Left renal cortex interstitium (tissue), 4 donors: ENCODE measurements around the gene ESRRA. TPM values are rescaled to one million over a fixed set of nuclear protein-coding genes. Genes with fewer than 3 reads are reported as not detected.

ENCODE experiments used
- DNase-seq, 4 donors: peaks; one replicate each; pipeline ENCODE4 v3.0.0-alpha.2; 2013; ENCODE audit warnings: low read depth in 4 of 4, low spot score in 2 of 4, missing footprints in 1 of 4
- polyA plus RNA-seq, 4 donors: library from polyadenylated mRNA; unstranded; fragments of 120-200 nt; gene quantifications; one replicate each; pipeline ENCODE4 v1.2.1, GENCODE V29; 2013; ENCODE audit not compliant: insufficient read length in 4 of 4

The ESRRA gene
- polyA plus RNA-seq, 4 donors: 17.9 to 31.1 (median 26.0) TPM

DNA sequence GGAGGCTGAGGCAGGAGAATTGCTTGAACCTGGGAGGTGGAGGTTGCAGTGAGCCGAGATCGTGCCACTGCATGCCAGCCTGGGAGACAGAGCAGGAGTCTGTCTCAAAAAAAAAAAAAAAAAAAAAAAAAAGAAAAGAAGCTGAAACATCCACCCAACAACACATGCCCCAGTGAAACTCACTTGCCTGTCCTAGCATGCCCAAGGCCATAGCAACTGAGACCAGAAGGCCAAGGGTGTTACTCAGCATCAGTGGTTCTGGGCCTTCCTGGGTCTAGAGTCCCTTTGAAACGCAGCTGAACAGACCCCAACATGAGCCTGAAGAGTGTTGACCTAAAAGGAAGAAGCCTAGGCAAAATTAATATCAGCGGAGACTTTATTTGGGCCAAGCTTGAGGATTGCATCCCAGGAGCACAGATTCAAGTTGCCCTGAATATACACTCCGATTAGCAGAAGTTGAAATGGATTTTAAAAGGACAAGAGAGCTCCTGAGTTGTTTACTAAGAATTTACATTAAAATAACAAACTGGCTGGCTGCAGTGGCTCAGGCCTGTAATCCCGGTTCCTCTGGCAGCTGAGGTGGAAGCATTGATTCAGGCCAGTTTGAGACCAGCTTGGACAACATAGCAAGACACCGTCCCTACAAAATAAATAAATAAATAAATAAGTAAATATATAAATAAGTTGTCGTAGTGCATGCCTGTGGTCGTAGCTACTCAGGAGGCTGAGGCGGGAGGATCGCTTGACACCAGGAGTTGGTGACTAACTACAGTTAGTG is 19.6 kb downstream of the ESRRA start:
- no peak for DNase-seq

- DNase-seq: no peak
Observed at GRCh38 chr11:64327375-64327774, 22.1 kb downstream of the ESRRA start.

DNA sequence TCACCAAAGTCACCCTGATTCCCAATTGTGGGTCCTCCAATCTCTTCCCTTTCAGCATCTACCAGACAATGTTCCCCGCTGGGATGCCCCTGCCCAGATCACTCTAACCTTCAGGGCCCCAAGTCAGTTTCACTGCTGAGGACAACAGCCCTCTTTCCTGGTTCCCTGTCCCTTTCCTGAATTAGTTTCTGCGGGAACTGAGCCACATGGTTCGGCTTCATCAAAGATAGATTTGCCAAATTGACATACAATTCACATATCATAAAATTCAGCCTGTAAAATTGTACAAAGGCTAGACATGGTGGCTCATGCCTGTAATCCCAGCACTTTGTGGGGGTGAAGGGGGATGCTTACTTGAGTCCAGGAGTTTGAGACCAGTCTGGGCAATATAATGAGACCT is 22.7 kb downstream of the ESRRA start:
- no peak for DNase-seq

GRCh38 chr11:64330888-64331287 is 25.6 kb downstream of the ESRRA start:
- no peak for DNase-seq

GRCh38 chr11:64331569-64332371 is 26.4 kb downstream of the ESRRA start:
- no peak for DNase-seq

GRCh38 chr11:64333556-64333955 is 28.2 kb downstream of the ESRRA start:
- DNase-seq: no peak

DNA sequence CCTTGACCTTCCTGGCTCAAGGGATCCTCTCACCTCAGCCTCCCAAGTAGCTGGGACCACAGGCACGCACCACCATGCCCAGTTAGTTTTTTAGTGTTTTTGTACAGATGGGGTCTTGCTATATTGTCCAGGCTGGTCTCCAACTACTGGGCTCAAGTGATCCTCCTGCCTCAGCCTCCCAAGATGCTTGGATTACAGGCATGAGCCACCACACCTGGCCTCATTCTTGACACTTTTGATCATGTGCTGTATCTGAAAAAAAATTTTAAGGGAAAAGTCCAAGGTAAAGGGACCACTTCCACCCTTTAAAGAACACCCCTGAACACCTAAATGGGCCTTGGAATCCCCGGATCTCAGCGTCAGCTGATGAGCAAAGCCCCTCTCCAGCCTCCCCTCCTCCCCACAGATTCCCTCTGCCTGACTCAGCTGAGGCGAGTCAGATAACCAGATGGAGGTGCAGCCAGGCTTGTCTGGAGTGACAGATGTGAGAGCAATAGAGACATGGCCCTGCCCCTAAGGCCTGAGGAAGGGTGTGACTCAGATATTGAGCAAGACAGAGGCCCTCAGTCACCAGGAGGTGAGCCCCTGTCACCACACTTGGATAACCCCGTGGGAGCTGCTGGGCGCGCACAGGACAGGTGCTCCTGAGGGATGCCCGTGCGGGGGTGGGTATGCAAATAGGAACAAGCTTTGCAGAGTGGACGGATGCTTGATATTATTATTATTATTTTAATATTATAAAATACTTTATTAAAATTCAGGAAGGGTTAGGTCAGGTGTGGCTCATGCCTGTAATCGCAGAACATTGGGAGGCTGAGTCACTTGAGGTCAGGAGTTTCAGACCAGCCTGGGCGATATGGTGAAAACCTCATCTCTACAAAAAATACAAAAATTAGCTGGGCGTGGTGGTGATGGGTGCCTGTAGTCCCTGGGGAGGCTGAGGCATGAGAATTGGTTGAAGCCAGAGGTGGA is 29.7 kb downstream of the ESRRA start:
- no peak for DNase-seq

DNA sequence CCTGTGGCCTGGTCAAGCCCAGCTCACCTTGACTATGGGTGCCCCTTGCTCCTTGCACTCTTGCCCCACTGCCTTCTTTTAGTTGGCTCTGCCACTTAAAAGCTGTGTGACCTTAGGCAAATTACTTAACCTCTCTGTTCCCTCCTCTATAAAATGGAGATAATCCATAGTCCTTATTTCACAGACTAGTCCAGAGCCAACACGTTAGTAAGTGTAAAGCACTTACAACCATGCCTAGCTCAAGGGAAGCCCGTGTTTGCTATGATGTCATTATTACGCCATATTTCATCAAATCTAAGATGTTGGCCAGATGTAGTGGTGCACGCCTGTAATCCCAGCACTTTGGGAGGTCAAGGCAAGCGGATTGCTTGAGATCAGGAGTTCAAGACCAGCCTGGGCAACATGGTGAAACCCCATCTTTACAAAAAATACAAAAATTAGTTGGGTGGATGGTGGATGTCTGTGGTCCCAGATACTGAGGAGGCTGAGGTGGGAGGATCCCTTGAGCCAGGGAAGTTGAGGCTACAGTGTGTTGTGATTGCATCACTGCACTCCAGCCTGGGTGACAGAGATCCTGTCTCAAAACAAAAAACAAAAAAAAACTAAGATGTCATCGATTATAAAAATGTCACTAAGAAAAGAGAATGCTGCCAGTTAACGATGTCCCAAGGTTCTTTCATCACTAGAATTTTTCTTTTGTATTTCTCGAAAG is 32.4 kb downstream of the ESRRA start:
- no peak for DNase-seq

DNA sequence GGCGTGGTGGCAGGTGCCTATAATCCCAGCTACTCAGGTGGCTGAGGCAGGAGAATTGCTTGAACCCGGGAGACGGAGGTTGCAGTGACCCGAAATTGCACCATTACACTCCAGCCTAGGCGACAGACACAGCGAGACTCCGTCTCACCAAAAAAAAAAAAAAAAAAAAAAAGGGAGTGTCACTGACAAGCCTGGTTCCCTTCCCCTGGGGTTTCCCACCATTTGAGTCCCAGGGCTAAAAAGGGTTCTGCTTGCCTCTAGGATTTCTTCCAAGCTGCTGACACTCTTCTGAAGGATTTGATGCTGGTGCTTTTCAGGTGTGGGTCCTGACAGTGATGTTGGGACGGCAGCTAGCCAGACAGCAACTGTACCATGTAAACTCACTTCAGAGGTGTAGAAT is 33.4 kb downstream of the ESRRA start:
- no peak for DNase-seq

GRCh38 chr11:64339286-64339685 is 34.0 kb downstream of the ESRRA start:
- no peak for DNase-seq

GRCh38 chr11:64339754-64340408 is 34.6 kb downstream of the ESRRA start, which contains the start of gene CCDC88B:
TSS of gene CCDC88B (plus strand) at chr11:64340204. CDS start at chr11:64340267, 63 bp downstream.
- DNase-seq: no peak

DNA sequence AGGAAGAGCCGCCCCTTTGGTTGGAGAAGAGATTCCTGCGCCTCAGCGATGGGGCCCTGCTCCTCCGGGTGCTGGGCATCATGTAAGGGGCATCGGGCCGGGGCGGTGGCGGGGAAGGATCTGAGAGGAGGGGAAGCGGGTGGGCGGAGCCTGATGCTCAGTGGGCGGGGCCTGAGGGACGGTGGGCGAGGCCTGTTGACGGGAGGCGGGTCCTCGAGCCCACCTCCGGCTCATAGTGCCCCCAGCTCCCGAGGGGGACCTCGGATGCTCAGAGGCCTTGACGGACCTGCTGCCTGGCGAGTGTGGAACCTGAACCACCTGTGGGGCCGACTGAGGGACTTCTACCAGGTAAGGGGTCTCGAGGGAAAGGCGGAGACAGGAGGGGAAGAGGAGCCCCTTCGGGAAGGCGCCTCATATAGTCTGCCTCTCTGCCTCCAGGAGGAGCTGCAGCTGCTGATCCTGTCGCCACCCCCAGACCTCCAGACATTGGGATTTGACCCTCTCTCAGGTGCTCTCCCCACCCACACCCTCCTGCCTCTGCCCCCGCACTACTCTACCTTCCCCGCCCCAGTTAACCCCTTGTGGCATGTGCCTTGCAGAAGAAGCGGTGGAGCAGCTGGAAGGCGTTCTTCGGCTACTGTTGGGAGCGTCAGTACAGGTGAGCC is 35.5 kb downstream of the ESRRA start:
- no peak for DNase-seq

GRCh38 chr11:64341429-64341828 is 36.1 kb downstream of the ESRRA start:
- DNase-seq: no peak

GRCh38 chr11:64341851-64342791 is 36.8 kb downstream of the ESRRA start:
- DNase-seq: peak in 1 of 4 donors; percentile 62

DNA sequence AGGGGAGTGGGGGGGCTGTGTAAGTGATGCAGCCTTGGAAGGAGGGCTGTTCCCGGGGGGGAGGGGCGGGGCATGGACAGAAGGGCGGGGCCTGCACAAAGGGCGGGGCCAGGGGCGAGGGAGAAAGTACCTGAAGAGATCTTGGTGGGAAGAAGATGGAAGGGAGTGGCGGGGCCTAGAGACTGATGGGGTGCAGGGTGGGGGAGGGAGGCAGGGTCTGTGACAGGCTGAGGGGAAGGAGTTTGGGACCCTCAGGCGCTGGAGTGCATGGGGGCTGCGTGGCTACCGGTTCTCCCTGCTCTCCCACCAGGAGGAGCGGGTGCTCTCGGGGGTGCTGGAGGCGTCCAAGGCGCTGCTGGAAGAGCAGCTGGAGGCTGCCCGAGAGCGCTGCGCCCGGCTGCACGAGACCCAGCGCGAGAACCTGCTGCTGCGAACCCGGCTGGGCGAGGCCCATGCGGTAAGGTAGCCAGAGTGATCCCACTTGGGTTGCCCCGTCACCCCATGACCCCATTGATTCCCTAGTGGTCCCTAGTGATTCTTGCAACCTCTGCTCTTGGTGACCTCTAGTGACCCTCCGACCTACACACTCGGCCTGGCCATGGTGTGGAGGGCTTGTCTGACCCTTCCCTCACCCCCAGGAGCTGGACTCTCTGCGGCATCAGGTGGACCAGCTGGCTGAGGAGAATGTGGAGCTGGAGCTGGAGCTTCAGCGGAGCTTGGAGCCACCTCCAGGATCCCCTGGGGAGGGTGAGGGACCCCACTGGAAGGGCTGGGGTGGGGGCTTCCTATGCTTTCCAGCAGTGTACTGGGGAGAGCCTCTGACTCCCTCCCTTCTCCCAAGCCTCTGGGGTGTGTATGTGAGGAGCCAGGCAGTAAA is 37.8 kb downstream of the ESRRA start:
- no peak for DNase-seq

GRCh38 chr11:64343767-64344559 is 38.6 kb downstream of the ESRRA start:
- DNase-seq: no peak
